GM12875 (cell line): ENCODE results near the gene SASH1.

Source experiments
- H3K4me3 ChIP-seq: one replicate; pipeline ENCODE4 v1.5.1; 2011; ENCODE audit warnings: low read depth, low read length, control low read depth
- CTCF ChIP-seq: IDR thresholded peaks from 2 replicates; pipeline ENCODE4 v1.5.1; 2011; ENCODE audit warnings: low read depth, mild to moderate bottlenecking, control low read depth, inconsistent platforms, low read length, moderate library complexity, borderline replicate concordance; ENCODE audit not compliant: insufficient read depth

Gene SASH1

GRCh38 chr6:148342350-148343046, at the start of gene SASH1:
Gene SASH1, plus strand, starts transcription at chr6:148342838. Its CDS starts 230 bp downstream, at chr6:148343068.
- H3K4me3 ChIP-seq = no peak within 1 kb of the TSS
- TF ChIP-seq CTCF = no peak

DNA sequence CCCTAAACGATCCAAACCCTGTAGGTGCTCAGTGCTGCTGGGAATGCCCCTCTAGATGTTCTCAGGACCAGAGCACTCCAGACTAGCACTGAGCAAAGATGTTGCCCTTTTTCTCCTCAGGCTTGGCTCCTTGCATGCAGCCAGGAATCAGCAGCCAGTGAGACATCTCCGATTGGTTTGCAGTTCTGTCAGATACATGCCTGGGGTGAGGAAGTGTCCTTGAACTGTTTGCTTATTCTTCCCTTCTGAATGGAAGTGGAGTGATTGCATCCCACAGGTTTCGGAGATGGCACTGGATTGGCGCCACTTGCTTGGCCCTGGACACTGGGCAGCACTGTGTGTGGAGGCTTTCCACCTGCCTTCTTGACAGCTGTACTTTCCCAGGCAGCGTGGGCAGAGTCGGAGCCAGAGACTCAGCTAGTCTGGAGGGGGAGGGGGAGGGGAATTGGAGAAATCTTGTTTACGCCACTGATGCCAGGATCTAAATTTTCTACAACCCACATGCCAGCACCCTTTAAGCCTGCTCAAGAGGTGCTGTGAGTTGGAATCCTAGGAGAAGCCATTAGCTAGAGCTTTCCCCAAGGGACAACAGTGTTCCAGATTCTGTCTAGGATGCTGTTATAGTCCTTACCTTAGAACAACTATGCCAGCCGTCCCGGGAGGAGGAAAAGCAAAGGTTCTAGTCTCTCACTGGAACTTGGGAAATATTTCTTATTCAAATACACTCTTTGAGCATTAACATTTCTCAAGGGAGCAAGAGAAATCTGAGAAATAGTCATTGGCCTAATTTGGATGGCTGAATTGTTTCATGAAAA, 49.2 kb upstream of the SASH1 start:
- TF ChIP-seq CTCF = no peak
- no peak overlapping the region for H3K4me3 ChIP-seq

DNA sequence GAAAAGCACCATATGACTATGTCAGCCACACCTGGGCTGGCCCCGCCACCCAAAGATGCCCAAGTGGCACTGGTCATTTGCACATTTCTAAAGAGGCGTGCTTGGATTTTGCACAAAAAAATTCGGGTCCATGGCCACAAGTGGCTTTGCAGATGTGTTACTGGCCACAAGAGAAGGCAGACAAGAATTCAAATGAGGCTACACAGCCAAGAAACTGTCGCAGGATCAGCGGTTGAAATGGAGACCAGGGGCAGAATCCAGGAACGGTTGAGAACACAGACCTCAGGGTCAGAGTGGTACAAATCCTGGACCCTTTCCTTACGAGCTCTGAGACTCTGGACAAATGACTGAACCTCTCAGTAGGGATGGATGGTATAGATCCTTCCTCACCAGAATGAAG, 48.6 kb upstream of the SASH1 start:
- no peak overlapping the region for H3K4me3 ChIP-seq
- TF ChIP-seq CTCF = no peak

GRCh38 chr6:148295261-148295887, 47.3 kb upstream of the SASH1 start:
- no peak for TF ChIP-seq CTCF
- no peak overlapping the region for H3K4me3 ChIP-seq

- no peak for TF ChIP-seq CTCF
These were observed 45.9 kb upstream of the SASH1 start for GRCh38 chr6:148296771-148297170.

DNA sequence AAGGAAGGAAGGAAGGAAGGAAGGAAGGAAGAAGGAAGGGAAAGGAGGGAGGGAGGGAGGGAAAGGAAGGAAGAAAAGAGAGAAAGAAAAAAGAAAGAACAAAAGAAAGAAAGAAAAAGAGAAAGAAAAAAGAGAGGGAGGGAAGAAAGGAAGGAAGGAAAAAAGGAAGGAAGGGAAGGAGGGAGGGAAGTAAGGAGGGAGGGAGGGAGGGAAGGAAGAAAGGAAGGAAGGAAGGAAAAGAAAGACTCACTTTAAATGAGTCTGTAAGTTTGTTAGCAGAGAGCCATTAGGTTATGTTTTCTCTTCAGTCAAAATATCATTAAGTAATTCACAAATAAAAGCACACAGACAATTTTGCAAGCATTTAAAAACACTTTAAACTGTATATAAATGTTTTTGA, 44.0 kb upstream of the SASH1 start:
- no peak overlapping the region for H3K4me3 ChIP-seq
- no peak for TF ChIP-seq CTCF

More at GRCh38 chr6:148296771-148297170, 45.9 kb upstream of the SASH1 start:
- H3K4me3 ChIP-seq = no peak overlapping the region
